IMR-90 (cell line): ENCODE measurements around the gene ADAMTSL1. TPM values are rescaled to one million over a fixed set of nuclear protein-coding genes. Genes with fewer than 3 reads are reported as not detected.

ENCODE experiments used
- ATAC-seq: fragments of 200-7000 bp; cut with Tn5 transposase; 2 replicates; pipeline ENCODE4 v1.9.1; 2020; ENCODE audit warnings: low read depth, mild to moderate bottlenecking, moderate library complexity
- BruUV-seq: library from RNA; stranded (reverse); fragments of 400-500 nt; replicated peaks from 2 replicates; lab custom pipeline; 2021; lab: Mats Ljungman, UMichigan
- CTCF ChIA-PET: fragments of 300-600 bp; formaldehyde crosslinking; extraction: SDS; loops from one replicate; lab custom pipeline; 2021; ENCODE audit warnings: antibody characterized with exemption; lab: Yijun Ruan, JAX
- POLR2A ChIA-PET: fragments of 300-600 bp; sonication (Branson Sonifier 250); formaldehyde crosslinking; loops from one replicate; lab custom pipeline; 2022; ENCODE audit warnings: antibody characterized with exemption; ENCODE audit not compliant: unreplicated experiment; lab: Charles Lee
- DNase-seq: peaks from one replicate; pipeline ENCODE4 v3.0.0; 2013
- H2AFZ ChIP-seq: replicated peaks from 2 replicates; pipeline ENCODE3; 2013; ENCODE audit warnings: low read length, mild to moderate bottlenecking; ENCODE audit not compliant: poor library complexity
- H2AK5ac ChIP-seq: 2 replicates; pipeline ENCODE4 v1.6.1; 2013; ENCODE audit warnings: low read depth, low read length, inconsistent platforms
- H2AK9ac ChIP-seq: replicated peaks from 2 replicates; pipeline ENCODE3; 2013; ENCODE audit warnings: mild to moderate bottlenecking, low read depth, low read length, moderate library complexity; ENCODE audit not compliant: poor library complexity
- H2BK120ac ChIP-seq: 2 replicates; pipeline ENCODE4 v1.6.1; 2013; ENCODE audit warnings: low read depth, low read length, inconsistent platforms
- H2BK15ac ChIP-seq: 3 replicates; pipeline ENCODE4 v1.6.1; 2013; ENCODE audit warnings: low read depth, low read length, inconsistent platforms
- H2BK20ac ChIP-seq: 2 replicates; pipeline ENCODE4 v1.6.1; 2013; ENCODE audit warnings: low read depth, mild to moderate bottlenecking, inconsistent platforms, low read length, moderate library complexity
- H2BK5ac ChIP-seq: 2 replicates; pipeline ENCODE4 v1.6.1; 2013; ENCODE audit warnings: mild to moderate bottlenecking, low read depth, low read length, inconsistent platforms; ENCODE audit not compliant: poor library complexity, severe bottlenecking
- H3K14ac ChIP-seq: replicated peaks from 2 replicates; pipeline ENCODE4 v1.6.1; 2013; ENCODE audit warnings: low read depth, low read length, inconsistent platforms
- H3K18ac ChIP-seq: 2 replicates; pipeline ENCODE4 v1.6.1; 2013; ENCODE audit warnings: low read depth, low read length, control low read depth
- H3K23ac ChIP-seq: 2 replicates; pipeline ENCODE4 v1.6.1; 2013; ENCODE audit warnings: low read depth, low read length, inconsistent platforms
- H3K27ac ChIP-seq: 2 replicates; pipeline ENCODE4 v1.5.1; 2013; ENCODE audit warnings: mild to moderate bottlenecking, control low read depth, low read length; ENCODE audit not compliant: insufficient read depth
- H3K27me3 ChIP-seq: 2 replicates; pipeline ENCODE4 v1.6.1; 2013; ENCODE audit warnings: low read length; ENCODE audit not compliant: control insufficient read depth, insufficient read depth
- H3K36me3 ChIP-seq: 2 replicates; pipeline ENCODE4 v1.6.1; 2013; ENCODE audit warnings: low read length, mixed read lengths; ENCODE audit not compliant: control insufficient read depth, insufficient read depth
- H3K4ac ChIP-seq: 2 replicates; pipeline ENCODE4 v1.6.1; 2013; ENCODE audit warnings: low read depth, low read length, inconsistent platforms
- H3K4me1 ChIP-seq: 2 replicates; pipeline ENCODE4 v1.6.1; 2013; ENCODE audit warnings: low read length, mixed read lengths; ENCODE audit not compliant: control insufficient read depth, insufficient read depth
- H3K4me2 ChIP-seq: 2 replicates; pipeline ENCODE4 v1.6.1; 2013; ENCODE audit warnings: low read depth, mild to moderate bottlenecking, control low read depth, low read length, moderate library complexity
- H3K4me3 ChIP-seq: 2 replicates; pipeline ENCODE4 v1.5.1; 2013; ENCODE audit warnings: low read depth, mild to moderate bottlenecking, control low read depth, low read length, moderate library complexity; ENCODE audit not compliant: insufficient read depth
- H3K56ac ChIP-seq: 2 replicates; pipeline ENCODE4 v1.6.1; 2013; ENCODE audit warnings: low read length, inconsistent platforms; ENCODE audit not compliant: insufficient read depth; ENCODE audit errors: extremely low read depth
- H3K79me1 ChIP-seq, 2 experiments: 2 replicates each; pipeline ENCODE4 v1.6.1; 2013; ENCODE audit warnings: low read length in 2 of 2, inconsistent platforms in 1 of 2, low read depth in 1 of 2
- H3K9ac ChIP-seq: 2 replicates; pipeline ENCODE4 v1.6.1; 2013; ENCODE audit warnings: low read depth, low read length, control low read depth
- H3K9me1 ChIP-seq: 2 replicates; pipeline ENCODE4 v1.6.1; 2013; ENCODE audit warnings: low read length, inconsistent platforms; ENCODE audit not compliant: insufficient read depth
- H3K9me3 ChIP-seq: 2 replicates; pipeline ENCODE4 v1.6.1; 2013; ENCODE audit warnings: low read length; ENCODE audit not compliant: control insufficient read depth, insufficient read depth
- H4K20me1 ChIP-seq: 2 replicates; pipeline ENCODE4 v1.6.1; 2013; ENCODE audit warnings: low read length, inconsistent platforms; ENCODE audit not compliant: insufficient read depth
- H4K5ac ChIP-seq: 2 replicates; pipeline ENCODE4 v1.6.1; 2013; ENCODE audit warnings: mild to moderate bottlenecking, low read depth, low read length, control low read depth
- H4K8ac ChIP-seq, 2 experiments: 2 replicates each; pipeline ENCODE4 v1.6.1; 2013; ENCODE audit warnings: low read depth in 2 of 2, low read length in 2 of 2, control low read depth in 1 of 2, inconsistent platforms in 1 of 2
- H4K91ac ChIP-seq: 2 replicates; pipeline ENCODE4 v1.6.1; 2013; ENCODE audit warnings: low read depth, low read length, inconsistent platforms; ENCODE audit not compliant: insufficient read depth
- BHLHE40 ChIP-seq: fragments of 150-350 bp; IDR thresholded peaks from 2 replicates; pipeline ENCODE4 v1.6.1; 2016; ENCODE audit warnings: mild to moderate bottlenecking, low read depth, low read length
- CHD1 ChIP-seq: IDR thresholded peaks from 2 replicates; pipeline ENCODE4 v1.6.1; 2012; ENCODE audit warnings: low read depth, low read length, improper control_type of control experiment
- FOS ChIP-seq: fragments of 150-350 bp; IDR thresholded peaks from 2 replicates; pipeline ENCODE4 v1.6.1; 2016; ENCODE audit warnings: low read depth, low read length
- MAFK ChIP-seq: IDR thresholded peaks from 2 replicates; pipeline ENCODE4 v1.6.1; 2012; ENCODE audit warnings: low read depth, low read length, improper control_type of control experiment
- MAZ ChIP-seq: IDR thresholded peaks from 2 replicates; pipeline ENCODE4 v1.6.1; 2012; ENCODE audit warnings: low read depth, mild to moderate bottlenecking, low read length, improper control_type of control experiment, moderate library complexity, borderline replicate concordance
- NFE2L2 ChIP-seq: fragments of 150-350 bp; IDR thresholded peaks from 2 replicates; pipeline ENCODE4 v1.6.1; 2016; ENCODE audit warnings: low read depth, mild to moderate bottlenecking, low read length
- POLR2A ChIP-seq: IDR thresholded peaks from 2 replicates; pipeline ENCODE4 v1.6.1; 2012; ENCODE audit warnings: mild to moderate bottlenecking, low read depth, low read length
- RAD21 ChIP-seq: IDR thresholded peaks from 2 replicates; pipeline ENCODE4 v1.6.1; 2012; ENCODE audit warnings: low read length, improper control_type of control experiment
- RCOR1 ChIP-seq: IDR thresholded peaks from 2 replicates; pipeline ENCODE4 v1.6.1; 2012; ENCODE audit warnings: mild to moderate bottlenecking, low read length, improper control_type of control experiment; ENCODE audit not compliant: insufficient replicate concordance
- RFX5 ChIP-seq: IDR thresholded peaks from 2 replicates; pipeline ENCODE4 v1.8.0; 2012; ENCODE audit warnings: low read depth, mild to moderate bottlenecking, low read length, moderate library complexity
- SMC3 ChIP-seq: fragments of 150-350 bp; IDR thresholded peaks from 2 replicates; pipeline ENCODE4 v1.6.1; 2016; ENCODE audit warnings: low read depth, mild to moderate bottlenecking, antibody characterized with exemption, low read length, moderate library complexity
- WGBS, 2 experiments: methylation state at CpG; one replicate each; pipeline versions ENCODE4 v1.1.5 to v1.1.7; 2013; ENCODE audit warnings: missing lambda C conversion rate in 2 of 2; ENCODE audit not compliant: insufficient read length in 1 of 2; ENCODE audit errors: extremely low coverage in 2 of 2; 5-methylcytosine and 5-hydroxymethylcytosine counted together
- dilution Hi-C: fragments of 300-500 bp; cut with HindIII; formaldehyde crosslinking; loops from one replicate; pipeline ENCODE4 v1.14.3; 2018; ENCODE audit warnings: low sequenced_read_pairs; ENCODE audit not compliant: unreplicated experiment
- in situ Hi-C: fragments of 300-500 bp; cut with MboI; formaldehyde crosslinking; loops from 3 replicates; pipeline ENCODE4 v1.14.3; 2019; ENCODE audit warnings: low sequenced_read_pairs, inconsistent platforms, mixed read lengths
- intact Hi-C: fragments of 100-400 bp; cut with micrococcal nuclease; formaldehyde crosslinking; loops from 2 replicates; pipeline ENCODE4 v1.10.0; 2022
- polyA plus RNA-seq, 3 experiments: library from polyadenylated mRNA; depleted of rRNA; stranded (reverse); fragments of >200 nt; gene quantifications; 2 replicates each; pipeline ENCODE4 v1.2.3, GENCODE V29; 2012; ENCODE audit warnings: low replicate concordance in 1 of 3
- total RNA-seq: library from RNA; depleted of rRNA; stranded (reverse); fragments of >200 nt; gene quantifications from 2 replicates; pipeline ENCODE4 v1.2.3, GENCODE V29; 2012
- TF ChIP-seq, protein P1 (sequence below): fragments of 150-350 bp; IDR thresholded peaks from 2 replicates; pipeline ENCODE4 v1.6.1; 2017; ENCODE audit warnings: mild to moderate bottlenecking, antibody characterized with exemption, low read length, low read depth
- TF ChIP-seq, protein P2 (sequence below): fragments of 150-350 bp; IDR thresholded peaks from 2 replicates; pipeline ENCODE4 v1.6.1; 2016; ENCODE audit warnings: low read depth, mild to moderate bottlenecking, low read length, moderate library complexity, borderline replicate concordance
- TF ChIP-seq, protein P3 (sequence below): conservative IDR thresholded peaks from 2 replicates; pipeline ENCODE4 v1.5.1; 2012; ENCODE audit warnings: mild to moderate bottlenecking, low read depth, low read length, improper control_type of control experiment

ADAMTSL1 gene
- total and polyA plus RNA-seq, 2 of the 4 experiments (the other 2 are of a cell fraction): 38.2 to 62.2 TPM

DNA sequence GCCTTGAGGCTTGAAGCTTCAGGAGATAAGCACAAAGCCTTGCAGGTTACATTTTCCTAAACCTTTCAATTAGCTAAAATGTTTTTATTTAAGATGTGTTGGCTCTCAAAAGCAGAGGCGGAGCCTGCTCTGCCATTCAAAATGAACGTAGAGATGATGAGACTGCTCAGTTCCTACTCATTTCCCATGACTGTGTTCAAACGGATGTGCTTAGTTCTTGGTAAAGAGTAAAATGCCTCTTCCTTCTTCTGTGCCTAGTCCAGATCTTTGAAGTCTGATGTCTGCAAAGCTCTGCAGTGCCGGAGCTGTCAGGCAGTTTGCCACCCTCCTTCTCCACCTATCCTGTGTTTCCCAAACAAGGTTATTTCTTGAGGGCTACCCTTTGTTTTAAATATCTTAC is 46.3 kb upstream of the ADAMTSL1 start:
- WGBS, 2 experiments: no CpG with 5 or more reads among the region's 4 CpGs
- Histone ChIP-seq H3K9ac (no peak overlapping the region), H4K91ac (no peak overlapping the region), H3K79me1 (no peaks in the 10 kb centered on the region), H3K4ac (no peak overlapping the region), H3K4me3 (no peak overlapping the region), H3K36me3 (no peaks in the 10 kb centered on the region), H2AFZ (no peak overlapping the region), H3K56ac (no peak overlapping the region), H2BK20ac (no peak overlapping the region), H3K27ac (no peak overlapping the region), H2BK120ac (no peak overlapping the region), H2BK15ac (no peak overlapping the region), H3K9me3 (no peaks in the 10 kb centered on the region), H3K23ac (no peak overlapping the region), H3K4me2 (no peak overlapping the region), H4K20me1 (no peaks in the 10 kb centered on the region), H3K18ac (no peak overlapping the region), H2BK5ac (no peak overlapping the region), H3K9me1 (no peaks in the 10 kb centered on the region), H2AK5ac (no peak overlapping the region), H3K27me3 (no peaks in the 10 kb centered on the region), H4K5ac (no peak overlapping the region), H3K14ac (no peak overlapping the region), H2AK9ac (no peak overlapping the region), H4K8ac (no peak overlapping the region), H3K4me1 (no peaks in the 10 kb centered on the region)
- no TSS peak for BruUV-seq
- ChIA-PET CTCF (interaction anchor here (0.6 to 1.5 kb wide), 2 partner anchors 10 to 426 kb away, joined by 3 to 5 read pairs; no protein-coding TSS in a partner anchor), POLR2A (no interaction called here)
- dilution Hi-C loops: no loop called here
- DNase-seq (no peak), ATAC-seq (no peak)
- in situ Hi-C loops: loop anchor here (25.0 kb wide), 1 partner anchor 615 kb away; no protein-coding TSS in a partner anchor
- TF ChIP-seq RAD21 (no peak), MAZ (no peak), POLR2A (no peak), MAFK (no peak), CHD1 (no peak), NFE2L2 (no peak), RCOR1 (no peak), RFX5 (no peak), SMC3 (no peak), FOS (no peak), BHLHE40 (no peak)
- TF ChIP-seq, protein P1, sequence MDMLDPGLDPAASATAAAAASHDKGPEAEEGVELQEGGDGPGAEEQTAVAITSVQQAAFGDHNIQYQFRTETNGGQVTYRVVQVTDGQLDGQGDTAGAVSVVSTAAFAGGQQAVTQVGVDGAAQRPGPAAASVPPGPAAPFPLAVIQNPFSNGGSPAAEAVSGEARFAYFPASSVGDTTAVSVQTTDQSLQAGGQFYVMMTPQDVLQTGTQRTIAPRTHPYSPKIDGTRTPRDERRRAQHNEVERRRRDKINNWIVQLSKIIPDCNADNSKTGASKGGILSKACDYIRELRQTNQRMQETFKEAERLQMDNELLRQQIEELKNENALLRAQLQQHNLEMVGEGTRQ: no peak
- TF ChIP-seq, protein P2, sequence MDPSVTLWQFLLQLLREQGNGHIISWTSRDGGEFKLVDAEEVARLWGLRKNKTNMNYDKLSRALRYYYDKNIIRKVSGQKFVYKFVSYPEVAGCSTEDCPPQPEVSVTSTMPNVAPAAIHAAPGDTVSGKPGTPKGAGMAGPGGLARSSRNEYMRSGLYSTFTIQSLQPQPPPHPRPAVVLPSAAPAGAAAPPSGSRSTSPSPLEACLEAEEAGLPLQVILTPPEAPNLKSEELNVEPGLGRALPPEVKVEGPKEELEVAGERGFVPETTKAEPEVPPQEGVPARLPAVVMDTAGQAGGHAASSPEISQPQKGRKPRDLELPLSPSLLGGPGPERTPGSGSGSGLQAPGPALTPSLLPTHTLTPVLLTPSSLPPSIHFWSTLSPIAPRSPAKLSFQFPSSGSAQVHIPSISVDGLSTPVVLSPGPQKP: no peak
- TF ChIP-seq, protein P3, sequence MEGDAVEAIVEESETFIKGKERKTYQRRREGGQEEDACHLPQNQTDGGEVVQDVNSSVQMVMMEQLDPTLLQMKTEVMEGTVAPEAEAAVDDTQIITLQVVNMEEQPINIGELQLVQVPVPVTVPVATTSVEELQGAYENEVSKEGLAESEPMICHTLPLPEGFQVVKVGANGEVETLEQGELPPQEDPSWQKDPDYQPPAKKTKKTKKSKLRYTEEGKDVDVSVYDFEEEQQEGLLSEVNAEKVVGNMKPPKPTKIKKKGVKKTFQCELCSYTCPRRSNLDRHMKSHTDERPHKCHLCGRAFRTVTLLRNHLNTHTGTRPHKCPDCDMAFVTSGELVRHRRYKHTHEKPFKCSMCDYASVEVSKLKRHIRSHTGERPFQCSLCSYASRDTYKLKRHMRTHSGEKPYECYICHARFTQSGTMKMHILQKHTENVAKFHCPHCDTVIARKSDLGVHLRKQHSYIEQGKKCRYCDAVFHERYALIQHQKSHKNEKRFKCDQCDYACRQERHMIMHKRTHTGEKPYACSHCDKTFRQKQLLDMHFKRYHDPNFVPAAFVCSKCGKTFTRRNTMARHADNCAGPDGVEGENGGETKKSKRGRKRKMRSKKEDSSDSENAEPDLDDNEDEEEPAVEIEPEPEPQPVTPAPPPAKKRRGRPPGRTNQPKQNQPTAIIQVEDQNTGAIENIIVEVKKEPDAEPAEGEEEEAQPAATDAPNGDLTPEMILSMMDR: no peak
- intact Hi-C loops: no loop called here
